Hepatocyte (in vitro differentiated cells): ENCODE data around the gene BLOC1S5.

ENCODE experiments used
- EZH2 ChIP-seq: fragments of 200-600 bp; sonication (generic); IDR thresholded peaks from 2 replicates; pipeline ENCODE4 v1.6.1; 2016; ENCODE audit warnings: antibody characterized with exemption, mild to moderate bottlenecking, borderline replicate concordance
- EZH2phosphoT487 ChIP-seq: fragments of 200-600 bp; sonication (generic); IDR thresholded peaks from one replicate; pipeline ENCODE4 v1.6.1; 2018; ENCODE audit warnings: antibody characterized with exemption, mild to moderate bottlenecking, low read depth, moderate library complexity; ENCODE audit not compliant: unreplicated experiment, severe bottlenecking
- TF ChIP-seq, protein P1 (sequence below): fragments of 200-600 bp; sonication (generic); IDR thresholded peaks from 2 replicates; pipeline ENCODE4 v1.5.1; 2016; ENCODE audit warnings: antibody characterized with exemption, mild to moderate bottlenecking; ENCODE audit not compliant: poor library complexity

DNA sequence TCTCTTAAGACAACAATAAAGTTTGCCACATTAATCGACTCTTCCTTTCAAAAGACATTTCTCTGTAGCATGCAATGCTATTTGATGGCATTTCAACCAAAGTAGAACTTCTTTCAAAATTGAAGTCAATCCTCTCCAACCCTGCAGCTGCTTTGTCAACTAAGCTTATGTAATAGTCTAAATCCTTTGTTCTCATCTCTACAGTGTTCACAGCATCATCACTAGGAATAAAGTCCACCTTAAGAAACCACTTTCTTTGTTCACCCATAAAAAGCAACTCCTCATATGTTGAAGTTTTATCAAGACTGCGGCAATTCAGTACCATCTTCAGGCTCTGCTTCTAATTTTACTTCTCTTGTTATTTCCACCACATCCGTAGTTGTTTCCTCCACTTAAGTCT is 11.5 kb upstream of the BLOC1S5 start:
- TF ChIP-seq, protein P1, sequence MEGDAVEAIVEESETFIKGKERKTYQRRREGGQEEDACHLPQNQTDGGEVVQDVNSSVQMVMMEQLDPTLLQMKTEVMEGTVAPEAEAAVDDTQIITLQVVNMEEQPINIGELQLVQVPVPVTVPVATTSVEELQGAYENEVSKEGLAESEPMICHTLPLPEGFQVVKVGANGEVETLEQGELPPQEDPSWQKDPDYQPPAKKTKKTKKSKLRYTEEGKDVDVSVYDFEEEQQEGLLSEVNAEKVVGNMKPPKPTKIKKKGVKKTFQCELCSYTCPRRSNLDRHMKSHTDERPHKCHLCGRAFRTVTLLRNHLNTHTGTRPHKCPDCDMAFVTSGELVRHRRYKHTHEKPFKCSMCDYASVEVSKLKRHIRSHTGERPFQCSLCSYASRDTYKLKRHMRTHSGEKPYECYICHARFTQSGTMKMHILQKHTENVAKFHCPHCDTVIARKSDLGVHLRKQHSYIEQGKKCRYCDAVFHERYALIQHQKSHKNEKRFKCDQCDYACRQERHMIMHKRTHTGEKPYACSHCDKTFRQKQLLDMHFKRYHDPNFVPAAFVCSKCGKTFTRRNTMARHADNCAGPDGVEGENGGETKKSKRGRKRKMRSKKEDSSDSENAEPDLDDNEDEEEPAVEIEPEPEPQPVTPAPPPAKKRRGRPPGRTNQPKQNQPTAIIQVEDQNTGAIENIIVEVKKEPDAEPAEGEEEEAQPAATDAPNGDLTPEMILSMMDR, result no peak
- TF ChIP-seq EZH2, result no peak
- TF ChIP-seq EZH2phosphoT487, result no peak
